ENCODE results near the gene MAML2.

The MAML2 gene

GRCh38 chr11:96044747-96045146 lies 298.2 kb downstream of the MAML2 start:
- 96% methylated on average over 2 of the region's 2 CpGs for WGBS
- Histone ChIP-seq H3K9me3 (ENCODE audit: control insufficient read depth, low read length) (no peaks in the 10 kb centered on the region), H3K4me3 (ENCODE audit: insufficient read depth in 1 of 2, low read depth in 1 of 2, low read length in 2 of 2) (no peak overlapping the region), H2BK12ac (ENCODE audit: low read length in 2 of 2) (no peak overlapping the region), H3K9ac (ENCODE audit: low read length) (no peak overlapping the region), H3K79me1 (replicated peaks; ENCODE audit: low read length, poor library complexity, severe bottlenecking) (peaks cover 23% of the 10 kb centered on the region), H3K18ac (ENCODE audit: low read depth in 1 of 2, low read length in 2 of 2) (no peak overlapping the region), H2BK15ac (ENCODE audit: low read depth, poor library complexity, severe bottlenecking) (no peak overlapping the region), H2AK5ac (ENCODE audit: low read length, severe bottlenecking) (no peak overlapping the region), H4K8ac (ENCODE audit: low read length) (no peak overlapping the region), H3K27ac (ENCODE audit: low read length, poor library complexity, severe bottlenecking) (no peak overlapping the region), H3K14ac (ENCODE audit: low read length in 2 of 2) (no peak overlapping the region), H3K4me2 (ENCODE audit: low read length, poor library complexity, severe bottlenecking) (no peak overlapping the region), H3K4me1 (ENCODE audit: control insufficient read depth, insufficient read depth, low read depth, low read length) (peaks cover 3% of the 10 kb centered on the region), H2AFZ (ENCODE audit: low read depth, low read length) (no peak overlapping the region), H2BK5ac (ENCODE audit: low read depth, low read length, poor library complexity, severe bottlenecking) (no peak overlapping the region), H2BK120ac (ENCODE audit: low read depth, low read length) (no peak overlapping the region), H3K23ac (ENCODE audit: low read length in 2 of 2) (no peak overlapping the region), H3K36me3 (ENCODE audit: control insufficient read depth in 1 of 2, insufficient read depth in 2 of 2, low read depth in 1 of 2, low read length in 2 of 2) (no peaks in the 10 kb centered on the region), H4K91ac (ENCODE audit: low read length) (no peak overlapping the region), H3K4ac (ENCODE audit: low read depth in 1 of 2, low read length in 2 of 2) (no peak overlapping the region), H3K27me3 (ENCODE audit: control insufficient read depth in 1 of 2, insufficient read depth in 1 of 2, low read length in 2 of 2) (no peaks in the 10 kb centered on the region)
- DNase-seq: no peak

GRCh38 chr11:96044311-96044710 lies 298.7 kb downstream of the MAML2 start:
- H2AK5ac ChIP-seq (ENCODE audit: low read length, severe bottlenecking): no peak overlapping the region
- DNase-seq: no peak
- no peak overlapping the region for H2AFZ ChIP-seq (ENCODE audit: low read depth, low read length)
- no peak overlapping the region for H4K91ac ChIP-seq (ENCODE audit: low read length)
- H3K27ac ChIP-seq (ENCODE audit: low read length, poor library complexity, severe bottlenecking): no peak overlapping the region
- no peak overlapping the region for H2BK12ac ChIP-seq (ENCODE audit: low read length in 2 of 2)
- H2BK15ac ChIP-seq (ENCODE audit: low read depth, poor library complexity, severe bottlenecking): no peak overlapping the region
- H2BK120ac ChIP-seq (ENCODE audit: low read depth, low read length): no peak overlapping the region
- H3K4me2 ChIP-seq (ENCODE audit: low read length, poor library complexity, severe bottlenecking): no peak overlapping the region
- no peak overlapping the region for H3K23ac ChIP-seq (ENCODE audit: low read length in 2 of 2)
- no peak overlapping the region for H3K4me3 ChIP-seq (ENCODE audit: insufficient read depth in 1 of 2, low read depth in 1 of 2, low read length in 2 of 2)
- no peaks in the 10 kb centered on the region for H3K36me3 ChIP-seq (ENCODE audit: control insufficient read depth in 1 of 2, insufficient read depth in 2 of 2, low read depth in 1 of 2, low read length in 2 of 2)
- no peaks in the 10 kb centered on the region for H3K27me3 ChIP-seq (ENCODE audit: control insufficient read depth in 1 of 2, insufficient read depth in 1 of 2, low read length in 2 of 2)
- H3K9me3 ChIP-seq (ENCODE audit: control insufficient read depth, low read length): no peaks in the 10 kb centered on the region
- H2BK5ac ChIP-seq (ENCODE audit: low read depth, low read length, poor library complexity, severe bottlenecking): no peak overlapping the region
- H3K18ac ChIP-seq (ENCODE audit: low read depth in 1 of 2, low read length in 2 of 2): no peak overlapping the region
- no peak overlapping the region for H3K14ac ChIP-seq (ENCODE audit: low read length in 2 of 2)
- H3K4ac ChIP-seq (ENCODE audit: low read depth in 1 of 2, low read length in 2 of 2): no peak overlapping the region
- no peak overlapping the region for H4K8ac ChIP-seq (ENCODE audit: low read length)
- H3K79me1 ChIP-seq (replicated peaks; ENCODE audit: low read length, poor library complexity, severe bottlenecking): peaks cover 21% of the 10 kb centered on the region
- H3K9ac ChIP-seq (ENCODE audit: low read length): no peak overlapping the region
- H3K4me1 ChIP-seq (ENCODE audit: control insufficient read depth, insufficient read depth, low read depth, low read length): peaks cover 3% of the 10 kb centered on the region

- Histone ChIP-seq H2AK5ac (ENCODE audit: low read length, severe bottlenecking) (no peak overlapping the region), H3K18ac (ENCODE audit: low read depth in 1 of 2, low read length in 2 of 2) (no peak overlapping the region), H3K23ac (ENCODE audit: low read length in 2 of 2) (no peak overlapping the region), H3K36me3 (ENCODE audit: control insufficient read depth in 1 of 2, insufficient read depth in 2 of 2, low read depth in 1 of 2, low read length in 2 of 2) (no peaks in the 10 kb centered on the region), H2BK15ac (ENCODE audit: low read depth, poor library complexity, severe bottlenecking) (no peak overlapping the region), H3K14ac (ENCODE audit: low read length in 2 of 2) (no peak overlapping the region), H4K8ac (ENCODE audit: low read length) (no peak overlapping the region), H3K27ac (ENCODE audit: low read length, poor library complexity, severe bottlenecking) (no peak overlapping the region), H2BK5ac (ENCODE audit: low read depth, low read length, poor library complexity, severe bottlenecking) (no peak overlapping the region), H3K9ac (ENCODE audit: low read length) (no peak overlapping the region), H3K79me1 (replicated peaks; ENCODE audit: low read length, poor library complexity, severe bottlenecking) (peaks cover 27% of the 10 kb centered on the region), H3K9me3 (ENCODE audit: control insufficient read depth, low read length) (no peaks in the 10 kb centered on the region), H2AFZ (ENCODE audit: low read depth, low read length) (no peak overlapping the region), H3K27me3 (ENCODE audit: control insufficient read depth in 1 of 2, insufficient read depth in 1 of 2, low read length in 2 of 2) (no peaks in the 10 kb centered on the region), H3K4me3 (ENCODE audit: insufficient read depth in 1 of 2, low read depth in 1 of 2, low read length in 2 of 2) (no peak overlapping the region), H3K4me2 (ENCODE audit: low read length, poor library complexity, severe bottlenecking) (no peak overlapping the region), H3K4me1 (ENCODE audit: control insufficient read depth, insufficient read depth, low read depth, low read length) (peaks cover 5% of the 10 kb centered on the region), H2BK120ac (ENCODE audit: low read depth, low read length) (no peak overlapping the region), H2BK12ac (ENCODE audit: low read length in 2 of 2) (no peak overlapping the region), H4K91ac (ENCODE audit: low read length) (no peak overlapping the region), H3K4ac (ENCODE audit: low read depth in 1 of 2, low read length in 2 of 2) (no peak overlapping the region)
- no peak for DNase-seq
- no CpG with 5 or more reads among the region's 1 CpG for WGBS
Measured at GRCh38 chr11:96043291-96043690, 299.7 kb downstream of the MAML2 start.

- no peaks in the 10 kb centered on the region for H3K9me3 ChIP-seq (ENCODE audit: control insufficient read depth, low read length)
- H2BK12ac ChIP-seq (ENCODE audit: low read length in 2 of 2): no peak overlapping the region
- DNase-seq: peak; percentile 70
- no peak overlapping the region for H3K4ac ChIP-seq (ENCODE audit: low read depth in 1 of 2, low read length in 2 of 2)
- no peak overlapping the region for H3K14ac ChIP-seq (ENCODE audit: low read length in 2 of 2)
- no peaks in the 10 kb centered on the region for H3K27me3 ChIP-seq (ENCODE audit: control insufficient read depth in 1 of 2, insufficient read depth in 1 of 2, low read length in 2 of 2)
- H3K36me3 ChIP-seq (ENCODE audit: control insufficient read depth in 1 of 2, insufficient read depth in 2 of 2, low read depth in 1 of 2, low read length in 2 of 2): no peaks in the 10 kb centered on the region
- H4K8ac ChIP-seq (ENCODE audit: low read length): no peak overlapping the region
- H3K23ac ChIP-seq (ENCODE audit: low read length in 2 of 2): no peak overlapping the region
- H3K27ac ChIP-seq (ENCODE audit: low read length, poor library complexity, severe bottlenecking): no peak overlapping the region
- no peak overlapping the region for H3K4me2 ChIP-seq (ENCODE audit: low read length, poor library complexity, severe bottlenecking)
- WGBS: no CpG with 5 or more reads among the region's 5 CpGs
- peaks cover 25% of the 10 kb centered on the region for H3K79me1 ChIP-seq (replicated peaks; ENCODE audit: low read length, poor library complexity, severe bottlenecking)
- H3K4me1 ChIP-seq (ENCODE audit: control insufficient read depth, insufficient read depth, low read depth, low read length): peaks cover 3% of the 10 kb centered on the region
- H2BK15ac ChIP-seq (ENCODE audit: low read depth, poor library complexity, severe bottlenecking): no peak overlapping the region
- no peak overlapping the region for H2AFZ ChIP-seq (ENCODE audit: low read depth, low read length)
- H3K18ac ChIP-seq (ENCODE audit: low read depth in 1 of 2, low read length in 2 of 2): no peak overlapping the region
- no peak overlapping the region for H2BK120ac ChIP-seq (ENCODE audit: low read depth, low read length)
- no peak overlapping the region for H2AK5ac ChIP-seq (ENCODE audit: low read length, severe bottlenecking)
- H3K9ac ChIP-seq (ENCODE audit: low read length): peak overlapping the region; percentile 72
- no peak overlapping the region for H4K91ac ChIP-seq (ENCODE audit: low read length)
- H3K4me3 ChIP-seq (ENCODE audit: insufficient read depth in 1 of 2, low read depth in 1 of 2, low read length in 2 of 2): no peak overlapping the region
- H2BK5ac ChIP-seq (ENCODE audit: low read depth, low read length, poor library complexity, severe bottlenecking): no peak overlapping the region
Measured at GRCh38 chr11:96038046-96038445, 304.9 kb downstream of the MAML2 start.

All from mesenchymal stem cell (in vitro differentiated cells and primary cell).